Measurements from ENCODE around the gene ANO8. TPM values are rescaled to one million over a fixed set of nuclear protein-coding genes. Genes with fewer than 3 reads are reported as not detected.
A peak's percentile ranks its signal among the peaks of the same experiment; 100 is the strongest.

ANO8 gene
- total and polyA plus RNA-seq, 12 donors, result 3.3 to 14.6 (median 8.0) TPM

DNA sequence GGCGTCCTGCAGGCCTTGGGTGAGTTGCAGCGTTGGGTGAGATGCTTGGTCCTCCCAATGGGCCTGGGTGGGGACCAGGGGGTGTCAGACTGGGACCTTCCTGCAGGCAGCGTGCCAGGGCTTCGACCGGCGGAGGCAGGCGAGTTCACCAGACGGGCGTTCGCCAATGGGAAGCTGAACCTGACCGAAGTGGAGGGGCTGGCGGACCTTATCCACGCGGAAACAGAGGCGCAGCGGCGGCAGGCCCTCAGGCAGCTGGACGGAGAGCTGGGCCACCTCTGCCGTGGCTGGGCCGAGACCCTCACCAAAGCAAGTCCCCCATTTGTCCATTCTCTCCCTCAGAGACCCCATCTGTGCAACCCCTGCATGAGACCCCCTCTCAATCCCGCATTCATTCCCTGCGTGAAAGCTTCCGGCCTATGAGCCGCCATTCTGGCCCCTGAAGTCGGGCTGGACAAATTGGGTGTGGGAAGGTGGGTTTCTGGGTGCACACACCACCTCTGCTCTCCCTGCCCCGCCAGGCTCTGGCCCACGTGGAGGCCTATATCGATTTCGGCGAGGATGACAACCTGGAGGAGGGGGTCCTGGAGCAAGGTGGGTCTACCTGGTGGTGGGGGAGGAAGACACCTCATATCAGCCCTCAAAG is 3.9 kb upstream of the ANO8 start:
- Histone ChIP-seq H3K4me3 (peak overlapping the region; percentile 61 to 84 (median 77)), H3K9me3 (no peaks in the 10 kb centered on the region), H3K27me3 (no peaks in the 10 kb centered on the region), H3K36me3 (peaks cover 0 to 17% (median 0%) of the 10 kb centered on the region in 9 donors), H3K4me1 (peaks cover 8 to 39% (median 36%) of the 10 kb centered on the region in 9 donors), H3K27ac (no peak overlapping the region)
- WGBS, 2 donors, result 90 to 94% methylated on average over 30 of the region's 30 CpGs
- ATAC-seq (no peak), DNase-seq (no peak)
- TF ChIP-seq, protein P1, sequence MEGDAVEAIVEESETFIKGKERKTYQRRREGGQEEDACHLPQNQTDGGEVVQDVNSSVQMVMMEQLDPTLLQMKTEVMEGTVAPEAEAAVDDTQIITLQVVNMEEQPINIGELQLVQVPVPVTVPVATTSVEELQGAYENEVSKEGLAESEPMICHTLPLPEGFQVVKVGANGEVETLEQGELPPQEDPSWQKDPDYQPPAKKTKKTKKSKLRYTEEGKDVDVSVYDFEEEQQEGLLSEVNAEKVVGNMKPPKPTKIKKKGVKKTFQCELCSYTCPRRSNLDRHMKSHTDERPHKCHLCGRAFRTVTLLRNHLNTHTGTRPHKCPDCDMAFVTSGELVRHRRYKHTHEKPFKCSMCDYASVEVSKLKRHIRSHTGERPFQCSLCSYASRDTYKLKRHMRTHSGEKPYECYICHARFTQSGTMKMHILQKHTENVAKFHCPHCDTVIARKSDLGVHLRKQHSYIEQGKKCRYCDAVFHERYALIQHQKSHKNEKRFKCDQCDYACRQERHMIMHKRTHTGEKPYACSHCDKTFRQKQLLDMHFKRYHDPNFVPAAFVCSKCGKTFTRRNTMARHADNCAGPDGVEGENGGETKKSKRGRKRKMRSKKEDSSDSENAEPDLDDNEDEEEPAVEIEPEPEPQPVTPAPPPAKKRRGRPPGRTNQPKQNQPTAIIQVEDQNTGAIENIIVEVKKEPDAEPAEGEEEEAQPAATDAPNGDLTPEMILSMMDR (IDR thresholded peaks at IDR 0.05), result no peak
- intact Hi-C loops (cut with DNase I), result no loop called here

DNA sequence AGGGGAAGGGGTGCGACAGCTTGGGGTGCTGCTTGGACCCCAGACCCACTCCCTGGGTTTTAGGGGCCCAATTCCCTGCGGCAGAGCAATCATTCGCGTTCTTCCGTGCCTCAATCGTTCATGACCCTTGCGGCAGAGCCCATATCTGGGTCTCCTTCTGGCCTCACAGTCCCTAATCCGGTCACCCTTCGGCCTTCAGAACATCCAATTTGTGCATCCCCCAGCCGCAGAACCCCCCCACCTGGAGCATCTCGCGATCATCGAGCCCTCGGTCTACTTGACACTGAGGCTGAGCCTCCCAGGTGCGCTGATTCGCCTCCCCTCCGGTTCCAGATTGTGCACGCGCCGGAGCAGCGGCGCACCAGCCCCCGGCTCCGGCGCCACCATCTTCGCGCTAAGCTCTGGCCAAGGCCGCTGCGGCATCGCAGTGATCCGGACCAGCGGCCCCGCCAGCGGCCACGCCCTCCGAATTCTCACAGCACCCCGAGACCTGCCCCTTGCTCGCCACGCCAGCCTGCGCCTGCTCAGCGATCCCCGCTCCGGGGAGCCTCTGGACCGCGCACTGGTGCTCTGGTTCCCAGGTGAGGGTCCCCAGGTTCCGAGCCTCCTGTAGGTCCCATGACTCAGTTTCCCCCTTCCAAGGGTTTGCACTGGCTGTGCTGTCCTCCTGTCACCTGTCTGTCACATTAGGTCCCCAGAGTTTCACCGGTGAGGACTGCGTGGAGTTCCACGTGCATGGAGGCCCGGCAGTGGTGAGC is 3.2 kb upstream of the ANO8 start:
- TF ChIP-seq, protein P1 (IDR thresholded peaks at IDR 0.05), result no peak
- no peak for ATAC-seq
- Histone ChIP-seq H3K4me1 (peaks cover 8 to 45% (median 36%) of the 10 kb centered on the region in 9 donors), H3K36me3 (peaks cover 0 to 17% (median 0%) of the 10 kb centered on the region in 9 donors), H3K27me3 (no peaks in the 10 kb centered on the region), H3K9me3 (no peaks in the 10 kb centered on the region), H3K27ac (peak overlapping the region in 9 of 10 donors; percentile 66 to 95 (median 93)), H3K4me3 (peak overlapping the region; percentile 61 to 84 (median 77))
- 6 to 10% methylated on average over 50 of the region's 50 CpGs for WGBS, 2 donors
- intact Hi-C loops (cut with DNase I), result loop anchor here in 1 of 10 donors (2.0 kb wide), 1 partner anchor 33 kb away; the partner anchor contains the start of gene MRPL34
- no peak for DNase-seq

DNA sequence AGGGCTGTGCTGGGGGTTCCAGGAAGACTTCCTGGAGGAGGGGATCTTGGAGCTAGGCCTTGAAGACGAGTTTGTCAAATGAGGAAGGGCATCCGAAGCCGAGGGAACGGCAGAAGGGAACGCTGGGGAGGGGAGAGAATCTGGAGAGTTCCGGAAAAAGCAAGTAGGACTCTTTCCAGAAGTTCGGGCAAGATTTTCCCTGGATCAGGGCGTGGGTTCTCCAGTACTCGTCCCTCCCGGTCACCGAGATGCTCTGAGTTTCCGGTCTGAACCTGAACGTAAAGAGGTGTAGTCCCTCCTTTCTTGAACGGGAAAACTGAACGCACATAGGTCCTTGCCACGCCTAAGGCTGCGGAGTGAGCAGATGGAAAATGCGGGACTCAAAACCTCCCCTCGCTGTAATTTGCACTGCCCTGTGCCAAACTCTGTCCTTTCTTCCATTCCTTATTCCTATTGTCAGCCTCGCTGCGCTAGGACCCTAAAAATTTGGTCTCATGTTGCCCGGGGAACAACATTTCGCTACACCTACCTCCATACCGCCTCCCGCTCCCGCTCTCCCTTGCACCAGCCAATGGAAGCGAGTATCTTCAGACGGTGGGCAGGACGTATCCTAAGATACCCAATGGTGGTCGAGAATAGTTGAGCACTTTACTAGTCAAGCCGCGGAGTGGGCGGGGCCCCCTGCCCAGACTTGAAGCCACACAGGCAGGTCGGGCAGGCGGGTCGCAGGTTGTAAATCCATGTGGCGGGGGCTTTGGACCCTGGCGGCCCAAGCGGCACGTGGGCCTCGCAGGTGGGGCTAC is 2.4 kb upstream of the ANO8 start, which contains the start of gene GTPBP3:
TSS of gene GTPBP3 (plus strand) at position 682 of the 803 bp plus-strand sequence. CDS start at position 741, 59 bp downstream.
- peak; percentile 94 to 97 for DNase-seq
- Histone ChIP-seq H3K27me3 (no peaks in the 10 kb centered on the region), H3K9me3 (no peaks in the 10 kb centered on the region), H3K4me1 (peaks cover 8 to 45% (median 36%) of the 10 kb centered on the region in 9 donors), H3K36me3 (peaks cover 0 to 14% (median 0%) of the 10 kb centered on the region in 9 donors), H3K4me3 (peak within 1 kb of the TSS; percentile 61 to 84 (median 77)), H3K27ac (peak within 1 kb of the TSS; percentile 66 to 95 (median 92))
- intact Hi-C loops (cut with DNase I), result loop anchor here in 1 of 10 donors (2.0 kb wide), 1 partner anchor 32 kb away; the partner anchor contains the start of gene MRPL34
- peak; percentile 89 to 95 (median 93) for ATAC-seq
- TF ChIP-seq, protein P1 (IDR thresholded peaks at IDR 0.05), result no peak
- WGBS, 2 donors, result 1% methylated on average over 41 of the region's 41 CpGs
